ENCODE data around the gene ACOD1. TPM values are rescaled to one million over a fixed set of nuclear protein-coding genes. Genes with fewer than 3 reads are reported as not detected.
A peak's percentile ranks its signal among the peaks of the same experiment; 100 is the strongest.
"Not testable (repeated sequence)": the region's sequence is repeated elsewhere in the genome, so short reads cannot be mapped to it uniquely, and the experiment has no call there.

ACOD1 gene
- total RNA-seq = not detected
- long read RNA-seq = 0 reads

DNA sequence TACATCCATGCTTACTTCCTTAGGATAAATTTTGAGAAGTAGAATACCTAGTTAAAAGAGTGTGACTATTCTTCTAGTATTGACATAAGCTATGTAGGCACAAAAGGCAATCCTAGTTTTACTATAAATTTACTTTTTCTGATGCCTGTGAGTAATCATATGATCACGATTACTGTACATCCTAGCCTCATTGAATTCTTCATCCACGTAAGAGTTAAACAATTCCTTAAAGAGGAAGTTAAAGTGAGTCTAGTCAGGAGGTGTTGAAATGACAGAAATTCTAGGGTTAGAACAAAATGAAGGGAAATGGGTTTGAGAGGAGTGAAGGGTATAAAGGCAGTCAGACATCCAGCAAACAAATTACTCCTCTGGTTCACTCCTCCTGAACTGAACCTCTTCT is at the start of gene ACOD1:
TSS of gene ACOD1 (plus strand) at position 363 of the 400 bp plus-strand sequence. CDS start 48 bp downstream, outside the sequence.
- DNase-seq = no peak
- H3K27ac ChIP-seq = no peak within 1 kb of the TSS
- intact Hi-C loops (cut with DNase I) = no loop called here
- no peak within 1 kb of the TSS for H3K4me3 ChIP-seq
- no peaks in the 10 kb centered on the region for H3K36me3 ChIP-seq
- H3K9me3 ChIP-seq = no peaks in the 10 kb centered on the region
- no peak for TF ChIP-seq CTCF (IDR thresholded peaks at IDR 0.05)
- no peaks in the 10 kb centered on the region for H3K27me3 ChIP-seq (ENCODE audit: low read depth)
- no peak for ATAC-seq
- H3K4me1 ChIP-seq = peaks cover 4% of the 10 kb centered on the region

GRCh38 chr13:76899066-76899465 is 49.2 kb upstream of the ACOD1 start:
- intact Hi-C loops (cut with DNase I); H3K27me3 ChIP-seq (ENCODE audit: low read depth); H3K36me3 ChIP-seq; H3K9me3 ChIP-seq; ATAC-seq; DNase-seq; H3K27ac ChIP-seq; H3K4me3 ChIP-seq; H3K4me1 ChIP-seq: not testable (repeated sequence)

DNA sequence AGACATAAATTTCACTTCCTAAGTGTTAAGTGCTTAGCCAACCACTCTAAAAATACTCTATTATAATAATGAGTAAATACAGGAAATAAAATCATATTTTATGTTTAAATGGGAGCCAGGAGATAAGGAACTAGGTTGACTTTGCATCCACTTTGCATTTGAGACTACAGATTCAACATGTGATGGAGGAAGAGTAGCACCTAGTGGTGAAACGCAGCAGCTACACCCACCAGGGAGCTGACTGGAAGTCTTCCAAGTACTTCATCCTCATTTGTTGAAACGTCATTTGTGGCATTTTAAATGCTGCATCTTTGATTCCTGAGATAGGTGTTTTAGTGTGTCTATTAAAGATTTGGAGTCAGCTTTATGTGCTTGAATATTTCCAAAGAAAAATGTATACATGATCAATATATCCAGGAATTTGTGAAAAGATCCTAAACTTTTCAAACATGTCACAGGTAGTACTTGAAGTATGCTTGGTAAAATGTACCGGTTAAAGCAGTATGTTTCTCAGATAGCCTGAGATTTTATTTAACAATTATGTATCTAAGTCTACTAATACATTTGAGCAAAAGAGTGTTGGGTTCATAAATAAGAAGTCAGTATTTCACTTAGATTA is 44.7 kb upstream of the ACOD1 start:
- peak; percentile 60 for DNase-seq
- no peaks in the 10 kb centered on the region for H3K36me3 ChIP-seq
- H3K27ac ChIP-seq = no peak overlapping the region
- peak; percentile 92 to 97 for ATAC-seq
- no peaks in the 10 kb centered on the region for H3K9me3 ChIP-seq
- no peaks in the 10 kb centered on the region for H3K27me3 ChIP-seq (ENCODE audit: low read depth)
- peak; percentile 98 for TF ChIP-seq CTCF (IDR thresholded peaks at IDR 0.05)
- no peak overlapping the region for H3K4me3 ChIP-seq
- no peaks in the 10 kb centered on the region for H3K4me1 ChIP-seq
- intact Hi-C loops (cut with DNase I) = loop anchor here (10.0 kb wide), 1 partner anchor 1029 kb away; no protein-coding TSS in a partner anchor

GRCh38 chr13:76904507-76904906 is 43.8 kb upstream of the ACOD1 start:
- intact Hi-C loops (cut with DNase I) = loop anchor here (10.0 kb wide), 1 partner anchor 1030 kb away; no protein-coding TSS in a partner anchor
- Histone ChIP-seq H3K9me3 (no peaks in the 10 kb centered on the region), H3K27ac (no peak overlapping the region), H3K4me1 (no peaks in the 10 kb centered on the region), H3K27me3 (ENCODE audit: low read depth) (no peaks in the 10 kb centered on the region), H3K4me3 (no peak overlapping the region), H3K36me3 (no peaks in the 10 kb centered on the region)
- no peak for DNase-seq
- no peak for TF ChIP-seq CTCF (IDR thresholded peaks at IDR 0.05)
- ATAC-seq = no peak

GRCh38 chr13:76912476-76912875 is 35.8 kb upstream of the ACOD1 start:
- intact Hi-C loops (cut with DNase I) = no loop called here
- ATAC-seq (no peak), DNase-seq (no peak)
- no peak for TF ChIP-seq CTCF (IDR thresholded peaks at IDR 0.05)
- no peaks in the 10 kb centered on the region for H3K9me3 ChIP-seq
- no peaks in the 10 kb centered on the region for H3K4me1 ChIP-seq
- H3K36me3 ChIP-seq = no peaks in the 10 kb centered on the region
- H3K27ac ChIP-seq = no peak overlapping the region
- no peak overlapping the region for H3K4me3 ChIP-seq
- no peaks in the 10 kb centered on the region for H3K27me3 ChIP-seq (ENCODE audit: low read depth)

- TF ChIP-seq CTCF (IDR thresholded peaks at IDR 0.05) = no peak
- no peak for DNase-seq
- intact Hi-C loops (cut with DNase I) = no loop called here
- no peaks in the 10 kb centered on the region for H3K36me3 ChIP-seq
- ATAC-seq = no peak
- no peak overlapping the region for H3K27ac ChIP-seq
- no peaks in the 10 kb centered on the region for H3K4me1 ChIP-seq
- no peaks in the 10 kb centered on the region for H3K9me3 ChIP-seq
- H3K27me3 ChIP-seq (ENCODE audit: low read depth) = no peaks in the 10 kb centered on the region
- no peak overlapping the region for H3K4me3 ChIP-seq
These were observed 34.4 kb upstream of the ACOD1 start for GRCh38 chr13:76913898-76914297.
